Upper lobe of left lung (tissue), 6 donors: ENCODE measurements around the gene NIN. TPM values are rescaled to one million over a fixed set of nuclear protein-coding genes. Genes with fewer than 3 reads are reported as not detected.

Source experiments
- ATAC-seq, 2 donors: fragments of 200-7000 bp; cut with Tn5 transposase; one replicate each; pipeline ENCODE4 v1.9.1; 2022; ENCODE audit warnings: mild to moderate bottlenecking in 2 of 2, moderate library complexity in 2 of 2; ENCODE audit not compliant: low FRiP score in 2 of 2
- DNase-seq, 2 donors: peaks; one replicate each; pipeline ENCODE4 v3.0.0-alpha.2; 2019 to 2020
- H3K27ac ChIP-seq, 4 donors: fragments of 200-600 bp; sonication (generic); one replicate each; pipeline ENCODE4 v1.5.1; 2016 to 2019
- H3K27me3 ChIP-seq, 4 donors: fragments of 200-600 bp; sonication (generic); one replicate each; pipeline ENCODE4 v1.5.1; 2017 to 2019
- H3K36me3 ChIP-seq, 4 donors: fragments of 200-600 bp; sonication (generic); one replicate each; pipeline ENCODE4 v1.5.1; 2016 to 2019
- H3K4me1 ChIP-seq, 4 donors: fragments of 200-600 bp; sonication (generic); one replicate each; pipeline ENCODE4 v1.5.1; 2018 to 2019
- H3K4me3 ChIP-seq, 4 donors: fragments of 200-600 bp; sonication (generic); one replicate each; pipeline ENCODE4 v1.5.1; 2017 to 2019; ENCODE audit warnings: mild to moderate bottlenecking in 2 of 4, moderate library complexity in 1 of 4
- H3K9me3 ChIP-seq, 4 donors: fragments of 200-600 bp; sonication (generic); one replicate each; pipeline ENCODE4 v1.5.1; 2018 to 2019
- EP300 ChIP-seq, 4 donors: sonication (generic); formaldehyde crosslinking; IDR thresholded peaks; one replicate each; pipeline ENCODE4 v1.5.1; 2017; ENCODE audit warnings: antibody characterized with exemption in 4 of 4, control low read depth in 2 of 4
- POLR2A ChIP-seq, 4 donors: fragments of 450-650 bp; IDR thresholded peaks; one replicate each; pipeline ENCODE4 v1.5.1; 2016 to 2017; ENCODE audit warnings: antibody characterized with exemption in 4 of 4, mild to moderate bottlenecking in 2 of 4
- POLR2AphosphoS5 ChIP-seq, 2 donors: sonication (generic); formaldehyde crosslinking; IDR thresholded peaks; one replicate each; pipeline ENCODE4 v1.5.1; 2017; ENCODE audit warnings: antibody characterized with exemption in 2 of 2
- WGBS, 2 donors: methylation state at CpG; one replicate each; pipeline ENCODE4 v1.1.5; 2017 to 2018; 5-methylcytosine and 5-hydroxymethylcytosine counted together
- total RNA-seq, 6 donors: library from RNA; depleted of rRNA in 4 of 6; stranded (reverse); fragments of >200 nt in 4 of 6; gene quantifications; one replicate each; pipeline versions ENCODE4 v1.1.0 to v1.2.1, GENCODE V29; 2016 to 2021
- TF ChIP-seq, protein P1 (sequence below), 6 experiments: fragments of 450-650 bp in 4 of 6; fragments of 200-600 bp in 2 of 6; sonication (generic) in 2 of 6; IDR thresholded peaks; one replicate each; pipeline ENCODE4 v1.5.1; 2016 to 2019; ENCODE audit warnings: antibody characterized with exemption in 6 of 6
- donor health status: DM: no; HTN: no; CAD: no; lungs with moderate emphysema.
- donor health status: DM: no; HTN: yes; CAD: no; lungs with severe emphysema.

The NIN gene
- total RNA-seq, 6 donors from 2014 or later: 24.8 to 50.3 (median 42.2) TPM

DNA sequence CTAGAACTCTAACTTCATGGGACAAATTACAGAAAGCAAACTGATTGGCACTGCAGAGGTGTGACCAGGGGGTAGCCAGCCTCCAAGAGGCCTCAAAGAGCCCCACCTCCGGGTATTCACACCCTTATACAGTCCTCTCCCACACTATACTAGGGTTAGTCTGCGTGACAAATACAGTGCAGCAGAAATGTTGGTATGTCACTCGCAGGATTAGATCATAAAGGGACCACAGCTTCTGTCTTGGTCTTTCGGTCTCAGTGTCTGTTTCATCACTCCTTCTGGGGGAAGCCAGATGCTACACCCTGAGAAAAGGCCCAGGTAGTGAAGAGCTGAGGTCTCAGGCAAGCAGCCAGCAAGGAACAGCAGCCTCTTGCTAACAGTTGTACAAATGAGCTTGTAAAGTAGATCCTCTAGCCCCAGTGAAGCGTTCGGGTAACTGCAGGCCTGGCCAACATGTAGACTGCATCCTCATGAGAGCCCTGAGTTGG lies 94.0 kb downstream of the NIN start:
- ATAC-seq: no peak
- 89 to 92% methylated on average over 6 of the region's 6 CpGs for WGBS, 2 donors
- TF ChIP-seq, protein P1, sequence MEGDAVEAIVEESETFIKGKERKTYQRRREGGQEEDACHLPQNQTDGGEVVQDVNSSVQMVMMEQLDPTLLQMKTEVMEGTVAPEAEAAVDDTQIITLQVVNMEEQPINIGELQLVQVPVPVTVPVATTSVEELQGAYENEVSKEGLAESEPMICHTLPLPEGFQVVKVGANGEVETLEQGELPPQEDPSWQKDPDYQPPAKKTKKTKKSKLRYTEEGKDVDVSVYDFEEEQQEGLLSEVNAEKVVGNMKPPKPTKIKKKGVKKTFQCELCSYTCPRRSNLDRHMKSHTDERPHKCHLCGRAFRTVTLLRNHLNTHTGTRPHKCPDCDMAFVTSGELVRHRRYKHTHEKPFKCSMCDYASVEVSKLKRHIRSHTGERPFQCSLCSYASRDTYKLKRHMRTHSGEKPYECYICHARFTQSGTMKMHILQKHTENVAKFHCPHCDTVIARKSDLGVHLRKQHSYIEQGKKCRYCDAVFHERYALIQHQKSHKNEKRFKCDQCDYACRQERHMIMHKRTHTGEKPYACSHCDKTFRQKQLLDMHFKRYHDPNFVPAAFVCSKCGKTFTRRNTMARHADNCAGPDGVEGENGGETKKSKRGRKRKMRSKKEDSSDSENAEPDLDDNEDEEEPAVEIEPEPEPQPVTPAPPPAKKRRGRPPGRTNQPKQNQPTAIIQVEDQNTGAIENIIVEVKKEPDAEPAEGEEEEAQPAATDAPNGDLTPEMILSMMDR (IDR thresholded peaks at IDR 0.05): no peak
- TF ChIP-seq POLR2AphosphoS5 (IDR thresholded peaks at IDR 0.05): no peak
- no peak for TF ChIP-seq POLR2A (IDR thresholded peaks at IDR 0.05)
- TF ChIP-seq EP300 (IDR thresholded peaks at IDR 0.05): no peak
- Histone ChIP-seq H3K4me1 (peaks cover 0 to 6% (median 3%) of the 10 kb centered on the region in 4 donors), H3K36me3 (peaks cover 4 to 73% (median 29%) of the 10 kb centered on the region in 4 donors), H3K27ac (no peak overlapping the region), H3K9me3 (no peaks in the 10 kb centered on the region), H3K27me3 (no peaks in the 10 kb centered on the region), H3K4me3 (no peak overlapping the region)
- no peak for DNase-seq

DNA sequence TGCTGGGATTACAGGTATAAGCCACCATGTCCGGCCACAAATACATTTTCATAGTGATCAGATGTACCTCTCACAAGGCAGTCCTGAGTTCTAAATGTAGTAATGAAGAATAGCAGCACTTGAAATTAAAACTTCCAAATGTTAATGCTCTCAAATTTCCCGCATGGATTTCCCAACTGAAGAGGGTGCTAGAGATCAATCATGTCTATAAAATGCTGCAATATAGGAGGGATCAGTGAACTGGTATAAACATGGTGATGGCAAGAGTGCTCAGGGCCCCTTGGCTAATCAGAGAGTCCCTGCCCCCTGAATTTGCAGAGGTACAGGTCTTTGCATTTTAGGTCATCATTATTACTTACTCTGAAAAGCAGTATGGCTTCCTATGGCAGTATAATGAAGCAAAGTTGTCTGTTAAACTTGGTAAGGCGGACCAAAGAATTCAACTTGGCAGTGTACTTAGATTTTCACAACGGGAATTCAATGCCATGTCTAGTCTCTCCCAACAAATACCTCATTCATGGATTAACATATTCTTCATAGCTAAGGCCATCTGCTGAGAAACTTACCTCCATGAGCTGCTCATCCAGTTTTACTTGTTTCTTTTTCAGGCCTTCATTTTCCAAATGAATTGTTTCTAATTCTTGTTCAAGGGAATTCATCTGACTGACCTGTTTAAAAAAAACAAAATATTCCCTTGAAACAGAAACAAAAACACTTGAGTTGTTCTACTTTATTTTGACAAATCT lies 95.8 kb downstream of the NIN start:
- no peak for DNase-seq
- no peak overlapping the region for H3K4me3 ChIP-seq
- H3K27me3 ChIP-seq: no peaks in the 10 kb centered on the region
- WGBS, 2 donors: 74 to 88% methylated on average over 4 of the region's 4 CpGs
- no peak for TF ChIP-seq POLR2A (IDR thresholded peaks at IDR 0.05)
- no peak for TF ChIP-seq EP300 (IDR thresholded peaks at IDR 0.05)
- TF ChIP-seq, protein P1 (IDR thresholded peaks at IDR 0.05): no peak
- TF ChIP-seq POLR2AphosphoS5 (IDR thresholded peaks at IDR 0.05): no peak
- peaks cover 4 to 82% (median 32%) of the 10 kb centered on the region in 4 donors for H3K36me3 ChIP-seq
- H3K9me3 ChIP-seq: no peaks in the 10 kb centered on the region
- peaks cover 0 to 6% (median under 1%) of the 10 kb centered on the region in 4 donors for H3K4me1 ChIP-seq
- no peak overlapping the region for H3K27ac ChIP-seq
- ATAC-seq: no peak

DNA sequence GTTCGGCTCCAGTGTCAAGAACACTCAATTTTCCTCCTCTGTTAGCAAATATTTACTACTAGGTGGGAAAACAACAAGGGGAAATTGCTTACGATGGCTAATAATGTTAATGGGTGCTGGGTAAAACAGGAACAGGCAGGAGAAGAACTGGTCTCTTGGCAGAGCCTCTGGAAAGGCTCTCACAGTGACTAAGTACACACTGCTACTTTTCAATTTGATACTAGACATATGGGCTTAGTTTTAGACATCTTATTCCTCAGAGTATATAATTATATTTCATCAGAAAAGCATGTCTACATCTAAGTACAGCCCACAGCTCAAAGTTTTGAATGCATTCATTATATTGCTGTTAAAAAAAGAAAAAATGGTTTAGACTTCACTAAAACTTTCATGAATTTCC lies 97.5 kb downstream of the NIN start:
- Histone ChIP-seq H3K4me1 (no peaks in the 10 kb centered on the region), H3K4me3 (no peak overlapping the region), H3K36me3 (peaks cover 7 to 88% (median 45%) of the 10 kb centered on the region in 4 donors), H3K27me3 (no peaks in the 10 kb centered on the region), H3K9me3 (no peaks in the 10 kb centered on the region), H3K27ac (no peak overlapping the region)
- WGBS, 2 donors: 75 to 84% methylated on average over 2 of the region's 2 CpGs
- TF ChIP-seq POLR2A (IDR thresholded peaks at IDR 0.05): no peak
- TF ChIP-seq POLR2AphosphoS5 (IDR thresholded peaks at IDR 0.05): no peak
- TF ChIP-seq EP300 (IDR thresholded peaks at IDR 0.05): no peak
- TF ChIP-seq, protein P1 (IDR thresholded peaks at IDR 0.05): no peak
- DNase-seq: no peak
- no peak for ATAC-seq

DNA sequence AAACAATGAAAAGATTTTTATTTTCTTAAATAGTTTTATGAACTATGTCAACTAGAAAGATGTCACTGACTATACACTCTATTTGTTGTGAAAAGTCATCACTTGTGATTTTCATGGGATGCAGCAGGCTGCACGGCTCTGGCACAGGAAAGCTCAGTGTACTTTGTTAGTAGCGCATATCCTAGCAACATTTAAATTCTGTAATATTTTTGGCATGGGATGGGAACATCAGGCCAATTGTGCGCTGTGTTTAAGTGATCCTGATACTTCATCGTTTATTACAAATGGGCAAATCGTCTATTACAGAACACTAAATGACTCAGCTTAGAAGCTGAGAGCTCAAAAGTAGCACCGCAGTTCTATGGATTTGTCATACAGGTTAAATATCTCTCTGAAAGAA lies 102.1 kb downstream of the NIN start:
- no peaks in the 10 kb centered on the region for H3K27me3 ChIP-seq
- no peak for ATAC-seq
- no peak for DNase-seq
- 86 to 96% methylated on average over 6 of the region's 6 CpGs for WGBS, 2 donors
- TF ChIP-seq POLR2AphosphoS5 (IDR thresholded peaks at IDR 0.05) (no peak), EP300 (IDR thresholded peaks at IDR 0.05) (no peak), POLR2A (IDR thresholded peaks at IDR 0.05) (no peak)
- TF ChIP-seq, protein P1 (IDR thresholded peaks at IDR 0.05): no peak
- no peaks in the 10 kb centered on the region for H3K9me3 ChIP-seq
- H3K4me3 ChIP-seq: no peak overlapping the region
- no peaks in the 10 kb centered on the region for H3K4me1 ChIP-seq
- no peak overlapping the region for H3K27ac ChIP-seq
- peaks cover 10 to 89% (median 47%) of the 10 kb centered on the region in 4 donors for H3K36me3 ChIP-seq
